HepG2 (cell line): ENCODE data around the gene SOX8. TPM values are rescaled to one million over a fixed set of nuclear protein-coding genes. Genes with fewer than 3 reads are reported as not detected.

Experiments used
- AKAP8 ChIP-seq: sonication (generic); formaldehyde crosslinking; IDR thresholded peaks from 2 replicates; pipeline ENCODE4 v1.5.1; 2020; ENCODE audit warnings: mild to moderate bottlenecking, missing genetic modification reagents
- ATF5 ChIP-seq: sonication (generic); formaldehyde crosslinking; IDR thresholded peaks from 2 replicates; pipeline ENCODE4 v1.4.0; 2020; ENCODE audit warnings: mild to moderate bottlenecking, low read depth, missing genetic modification reagents
- FOXP4 ChIP-seq: sonication (generic); formaldehyde crosslinking; IDR thresholded peaks from 2 replicates; pipeline ENCODE4 v1.4.0; 2020; ENCODE audit warnings: missing genetic modification reagents
- MTA3 ChIP-seq: sonication (generic); formaldehyde crosslinking; IDR thresholded peaks from 2 replicates; pipeline ENCODE4 v1.4.0; 2020; ENCODE audit warnings: missing genetic modification reagents
- NR2F2 ChIP-seq: IDR thresholded peaks from 2 replicates; pipeline ENCODE4 v1.6.1; 2012; ENCODE audit warnings: low read depth, inconsistent platforms, borderline replicate concordance
- NR2F6 ChIP-seq, 2 experiments: IDR thresholded peaks; 2 replicates each; pipeline ENCODE4 v1.6.1; 2016; ENCODE audit warnings: antibody characterized with exemption in 1 of 2, mild to moderate bottlenecking in 1 of 2
- PAXIP1 ChIP-seq: sonication (generic); formaldehyde crosslinking; conservative IDR thresholded peaks from 2 replicates; pipeline ENCODE4 v1.4.0; 2020; ENCODE audit warnings: mild to moderate bottlenecking, missing genetic modification reagents, moderate library complexity
- RERE ChIP-seq: IDR thresholded peaks from 2 replicates; pipeline ENCODE4 v1.6.1; 2016; ENCODE audit warnings: low read depth, missing genetic modification reagents, missing compliant biosample characterization
- ZBTB26 ChIP-seq: IDR thresholded peaks from 2 replicates; pipeline ENCODE4 v1.6.1; 2016; ENCODE audit warnings: missing compliant biosample characterization, missing genetic modification reagents, borderline replicate concordance
- ZFYVE20 ChIP-seq: sonication (generic); formaldehyde crosslinking; IDR thresholded peaks from 2 replicates; pipeline ENCODE4 v1.8.0; 2023; ENCODE audit warnings: low read depth, mild to moderate bottlenecking, moderate library complexity, missing genetic modification reagents, borderline replicate concordance
- polyA plus RNA-seq, 8 experiments: library from polyadenylated mRNA; depleted of rRNA in 3 of 8; stranded (reverse) in 7 of 8; unstranded in 1 of 8; fragments of >200 nt; fragmentation: Illumina TruSeq in 4 of 8; extraction: Trizol in 4 of 8; gene quantifications; 2 replicates each; pipeline versions ENCODE4 v1.2.1 to v1.2.3, GENCODE V29; 2011 to 2016; ENCODE audit warnings: low read depth in 4 of 8, missing spikeins in 1 of 8, mixed read lengths in 1 of 8; ENCODE audit not compliant: insufficient read depth in 1 of 8
- total RNA-seq, 5 experiments: library from RNA; depleted of rRNA; stranded (reverse); fragments of >200 nt; fragmentation: Illumina TruSeq; extraction: Trizol; gene quantifications; 2 replicates each; pipeline ENCODE4 v1.2.3, GENCODE V29; 2016; ENCODE audit warnings: low read depth in 1 of 5

The SOX8 gene
- total and polyA plus RNA-seq, 2 of the 13 experiments (the other 11 are each of a cell fraction or from before 2014, with no cell fraction given), result 0.20 to 0.28 TPM

- TF ChIP-seq NR2F6 (IDR thresholded peaks at IDR 0.05), result no peak
- no peak for TF ChIP-seq NR2F6 (CRISPR knock-in tag; IDR thresholded peaks at IDR 0.05)
- TF ChIP-seq ATF5 (CRISPR knock-in tag), result no peak
- TF ChIP-seq AKAP8 (CRISPR knock-in tag), result no peak
- TF ChIP-seq ZFYVE20 (CRISPR knock-in tag), result no peak
- no peak for TF ChIP-seq FOXP4
- no peak for TF ChIP-seq MTA3 (CRISPR knock-in tag)
- no peak for TF ChIP-seq NR2F2
- no peak for TF ChIP-seq RERE (CRISPR knock-in tag)
- TF ChIP-seq PAXIP1 (CRISPR knock-in tag), result no peak
- TF ChIP-seq ZBTB26 (CRISPR knock-in tag), result no peak
Measured at GRCh38 chr16:986925-987582, 5.5 kb downstream of the SOX8 start (continued).
